ENCODE results near the gene ITPK1. TPM values are rescaled to one million over a fixed set of nuclear protein-coding genes. Genes with fewer than 3 reads are reported as not detected.
A peak's percentile ranks its signal among the peaks of the same experiment; 100 is the strongest.
"Not testable (repeated sequence)": the region's sequence is repeated elsewhere in the genome, so short reads cannot be mapped to it uniquely, and the experiment has no call there.

The ITPK1 gene
- total and polyA plus RNA-seq, 2 experiments from 2014 or later, result 35.9 to 101 TPM

DNA sequence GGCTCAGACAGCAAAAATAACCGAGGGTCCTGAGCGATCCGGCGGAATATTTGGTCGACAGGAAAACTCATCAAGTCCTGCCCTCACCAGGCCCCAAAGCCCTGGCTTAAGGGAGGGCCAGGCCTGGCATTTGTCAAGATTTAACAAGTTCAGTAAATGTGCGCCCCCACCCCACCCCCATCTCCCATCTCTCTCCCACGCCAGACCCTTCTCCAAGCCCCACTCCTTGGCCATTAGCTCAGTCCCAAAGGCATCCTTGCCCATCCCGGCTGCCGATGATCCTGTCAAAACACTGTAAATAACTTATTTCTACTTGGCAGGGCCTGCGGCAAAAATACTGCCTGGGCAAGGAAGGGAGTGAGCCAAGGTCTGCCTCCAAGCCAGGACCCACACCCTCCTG, 52.8 kb downstream of the ITPK1 start (continued):
- TF ChIP-seq ZNF331 (CRISPR knock-in tag; IDR thresholded peaks at IDR 0.05; ENCODE audit: low read depth) (no peak), CREB1 (CRISPR knock-in tag; IDR thresholded peaks at IDR 0.05; ENCODE audit: low read depth) (no peak), ZNF114 (CRISPR knock-in tag; IDR thresholded peaks at IDR 0.05) (no peak), STAT1 (IDR thresholded peaks at IDR 0.05; ENCODE audit: unreplicated experiment) (no peak)
- TF ChIP-seq, protein P1, sequence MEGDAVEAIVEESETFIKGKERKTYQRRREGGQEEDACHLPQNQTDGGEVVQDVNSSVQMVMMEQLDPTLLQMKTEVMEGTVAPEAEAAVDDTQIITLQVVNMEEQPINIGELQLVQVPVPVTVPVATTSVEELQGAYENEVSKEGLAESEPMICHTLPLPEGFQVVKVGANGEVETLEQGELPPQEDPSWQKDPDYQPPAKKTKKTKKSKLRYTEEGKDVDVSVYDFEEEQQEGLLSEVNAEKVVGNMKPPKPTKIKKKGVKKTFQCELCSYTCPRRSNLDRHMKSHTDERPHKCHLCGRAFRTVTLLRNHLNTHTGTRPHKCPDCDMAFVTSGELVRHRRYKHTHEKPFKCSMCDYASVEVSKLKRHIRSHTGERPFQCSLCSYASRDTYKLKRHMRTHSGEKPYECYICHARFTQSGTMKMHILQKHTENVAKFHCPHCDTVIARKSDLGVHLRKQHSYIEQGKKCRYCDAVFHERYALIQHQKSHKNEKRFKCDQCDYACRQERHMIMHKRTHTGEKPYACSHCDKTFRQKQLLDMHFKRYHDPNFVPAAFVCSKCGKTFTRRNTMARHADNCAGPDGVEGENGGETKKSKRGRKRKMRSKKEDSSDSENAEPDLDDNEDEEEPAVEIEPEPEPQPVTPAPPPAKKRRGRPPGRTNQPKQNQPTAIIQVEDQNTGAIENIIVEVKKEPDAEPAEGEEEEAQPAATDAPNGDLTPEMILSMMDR (conservative IDR thresholded peaks at IDR 0.05; ENCODE audit: low read depth in 2 of 2), result no peak
- TF ChIP-seq, protein P2, sequence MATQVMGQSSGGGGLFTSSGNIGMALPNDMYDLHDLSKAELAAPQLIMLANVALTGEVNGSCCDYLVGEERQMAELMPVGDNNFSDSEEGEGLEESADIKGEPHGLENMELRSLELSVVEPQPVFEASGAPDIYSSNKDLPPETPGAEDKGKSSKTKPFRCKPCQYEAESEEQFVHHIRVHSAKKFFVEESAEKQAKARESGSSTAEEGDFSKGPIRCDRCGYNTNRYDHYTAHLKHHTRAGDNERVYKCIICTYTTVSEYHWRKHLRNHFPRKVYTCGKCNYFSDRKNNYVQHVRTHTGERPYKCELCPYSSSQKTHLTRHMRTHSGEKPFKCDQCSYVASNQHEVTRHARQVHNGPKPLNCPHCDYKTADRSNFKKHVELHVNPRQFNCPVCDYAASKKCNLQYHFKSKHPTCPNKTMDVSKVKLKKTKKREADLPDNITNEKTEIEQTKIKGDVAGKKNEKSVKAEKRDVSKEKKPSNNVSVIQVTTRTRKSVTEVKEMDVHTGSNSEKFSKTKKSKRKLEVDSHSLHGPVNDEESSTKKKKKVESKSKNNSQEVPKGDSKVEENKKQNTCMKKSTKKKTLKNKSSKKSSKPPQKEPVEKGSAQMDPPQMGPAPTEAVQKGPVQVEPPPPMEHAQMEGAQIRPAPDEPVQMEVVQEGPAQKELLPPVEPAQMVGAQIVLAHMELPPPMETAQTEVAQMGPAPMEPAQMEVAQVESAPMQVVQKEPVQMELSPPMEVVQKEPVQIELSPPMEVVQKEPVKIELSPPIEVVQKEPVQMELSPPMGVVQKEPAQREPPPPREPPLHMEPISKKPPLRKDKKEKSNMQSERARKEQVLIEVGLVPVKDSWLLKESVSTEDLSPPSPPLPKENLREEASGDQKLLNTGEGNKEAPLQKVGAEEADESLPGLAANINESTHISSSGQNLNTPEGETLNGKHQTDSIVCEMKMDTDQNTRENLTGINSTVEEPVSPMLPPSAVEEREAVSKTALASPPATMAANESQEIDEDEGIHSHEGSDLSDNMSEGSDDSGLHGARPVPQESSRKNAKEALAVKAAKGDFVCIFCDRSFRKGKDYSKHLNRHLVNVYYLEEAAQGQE (IDR thresholded peaks at IDR 0.05; ENCODE audit: unreplicated experiment), result no peak

DNA sequence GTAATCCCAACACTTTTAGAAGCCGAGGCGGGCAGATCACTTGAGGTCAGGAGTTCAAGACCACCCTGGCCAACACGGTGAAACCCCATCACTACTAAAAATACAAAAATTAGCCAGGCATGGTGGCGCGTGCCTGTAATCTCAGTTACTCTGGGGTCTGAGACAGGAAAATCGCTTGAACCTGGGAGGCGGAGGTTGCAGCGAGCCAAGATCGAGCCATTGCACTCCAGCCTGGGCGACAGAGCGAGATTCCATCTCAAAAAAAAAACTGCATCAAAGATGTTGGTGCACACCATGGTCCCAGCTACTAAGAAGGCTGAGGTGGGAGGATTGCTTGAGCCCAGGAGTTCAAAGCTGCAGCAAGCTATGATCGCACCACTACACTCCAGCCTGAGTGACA, 53.7 kb downstream of the ITPK1 start:
- H3K36me3 Mint-ChIP-seq (ENCODE audit: low read depth); H3K27ac Mint-ChIP-seq; H3K4me3 Mint-ChIP-seq: not testable (repeated sequence)

DNA sequence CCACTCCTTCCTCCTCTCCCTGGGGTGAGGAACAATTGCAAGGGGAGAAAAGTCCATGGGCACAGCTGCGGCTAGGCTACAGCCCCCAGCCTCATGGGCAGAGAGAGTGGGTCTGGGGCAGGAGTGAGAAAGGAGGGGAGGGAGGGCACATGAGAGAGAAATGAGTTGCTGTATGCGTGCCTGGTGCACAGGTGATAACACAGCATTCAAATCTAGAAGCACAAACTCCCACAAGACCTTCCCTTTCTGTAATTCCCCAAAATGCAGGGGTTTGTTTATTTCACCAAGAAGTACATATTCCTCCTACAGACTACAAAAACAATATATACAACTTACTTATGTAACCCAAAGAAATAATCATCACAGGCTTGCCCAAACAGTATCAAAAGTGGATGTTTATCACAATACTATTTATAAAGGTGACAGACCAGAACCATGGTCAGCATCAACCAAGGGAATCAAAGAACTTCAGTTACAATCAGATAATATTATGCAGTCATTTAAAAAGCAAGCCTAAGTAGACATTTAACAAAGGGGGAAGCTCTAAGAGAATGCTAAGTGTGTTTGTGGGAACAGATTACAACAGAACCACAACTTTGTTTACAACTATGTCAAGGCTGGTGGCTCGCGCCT, 54.2 kb downstream of the ITPK1 start:
- H3K4me1 ChIP-seq (ENCODE audit: insufficient read depth), result peaks cover 3% of the 10 kb centered on the region
- H3F3A ChIP-seq (replicated peaks; ENCODE audit: low read depth), result no peaks in the 10 kb centered on the region; the same call in 1 of the 2 replicates
- Mint-ChIP-seq H3K27me3 (ENCODE audit: insufficient read depth, low read depth, poor library complexity) (peaks cover 14% of the 10 kb centered on the region), H3K4me1 (peaks cover 52% of the 10 kb centered on the region), H3K36me3 (ENCODE audit: low read depth) (no peaks in the 10 kb centered on the region), H3K9me3 (no peaks in the 10 kb centered on the region; the same call in 2 of the 3 replicates), H3K27ac (peak overlapping the region; percentile 90; the same call in 1 of the 2 replicates), H3K4me3 (no peak overlapping the region)
- DNase-seq (ENCODE audit: low spot score) (no peak), ATAC-seq (no peak)
- H3K4me3 ChIP-seq, result no peak overlapping the region
- H3K27me3 ChIP-seq (ENCODE audit: insufficient read depth), result no peaks in the 10 kb centered on the region
- H3K36me3 ChIP-seq (ENCODE audit: insufficient read depth), result no peaks in the 10 kb centered on the region
- H3K27ac ChIP-seq (ENCODE audit: low read depth), result peak overlapping the region; percentile 85; the same call in 1 of the 2 replicates
- peaks cover 56% of the 10 kb centered on the region for H3K79me2 ChIP-seq (replicated peaks; ENCODE audit: insufficient read depth)
- H3K9me2 ChIP-seq (ENCODE audit: insufficient read depth), result no peaks in the 10 kb centered on the region
- no peak overlapping the region for H3K4me2 ChIP-seq
- H4K20me1 ChIP-seq (replicated peaks; ENCODE audit: insufficient read depth), result peaks cover 2% of the 10 kb centered on the region
- H2AFZ ChIP-seq, result no peak overlapping the region
- TF ChIP-seq NANOG (IDR thresholded peaks at IDR 0.05; ENCODE audit: borderline replicate concordance), result no peak
- TF ChIP-seq CREB1 (CRISPR knock-in tag; IDR thresholded peaks at IDR 0.05; ENCODE audit: low read depth), result no peak
- TF ChIP-seq, protein P3, sequence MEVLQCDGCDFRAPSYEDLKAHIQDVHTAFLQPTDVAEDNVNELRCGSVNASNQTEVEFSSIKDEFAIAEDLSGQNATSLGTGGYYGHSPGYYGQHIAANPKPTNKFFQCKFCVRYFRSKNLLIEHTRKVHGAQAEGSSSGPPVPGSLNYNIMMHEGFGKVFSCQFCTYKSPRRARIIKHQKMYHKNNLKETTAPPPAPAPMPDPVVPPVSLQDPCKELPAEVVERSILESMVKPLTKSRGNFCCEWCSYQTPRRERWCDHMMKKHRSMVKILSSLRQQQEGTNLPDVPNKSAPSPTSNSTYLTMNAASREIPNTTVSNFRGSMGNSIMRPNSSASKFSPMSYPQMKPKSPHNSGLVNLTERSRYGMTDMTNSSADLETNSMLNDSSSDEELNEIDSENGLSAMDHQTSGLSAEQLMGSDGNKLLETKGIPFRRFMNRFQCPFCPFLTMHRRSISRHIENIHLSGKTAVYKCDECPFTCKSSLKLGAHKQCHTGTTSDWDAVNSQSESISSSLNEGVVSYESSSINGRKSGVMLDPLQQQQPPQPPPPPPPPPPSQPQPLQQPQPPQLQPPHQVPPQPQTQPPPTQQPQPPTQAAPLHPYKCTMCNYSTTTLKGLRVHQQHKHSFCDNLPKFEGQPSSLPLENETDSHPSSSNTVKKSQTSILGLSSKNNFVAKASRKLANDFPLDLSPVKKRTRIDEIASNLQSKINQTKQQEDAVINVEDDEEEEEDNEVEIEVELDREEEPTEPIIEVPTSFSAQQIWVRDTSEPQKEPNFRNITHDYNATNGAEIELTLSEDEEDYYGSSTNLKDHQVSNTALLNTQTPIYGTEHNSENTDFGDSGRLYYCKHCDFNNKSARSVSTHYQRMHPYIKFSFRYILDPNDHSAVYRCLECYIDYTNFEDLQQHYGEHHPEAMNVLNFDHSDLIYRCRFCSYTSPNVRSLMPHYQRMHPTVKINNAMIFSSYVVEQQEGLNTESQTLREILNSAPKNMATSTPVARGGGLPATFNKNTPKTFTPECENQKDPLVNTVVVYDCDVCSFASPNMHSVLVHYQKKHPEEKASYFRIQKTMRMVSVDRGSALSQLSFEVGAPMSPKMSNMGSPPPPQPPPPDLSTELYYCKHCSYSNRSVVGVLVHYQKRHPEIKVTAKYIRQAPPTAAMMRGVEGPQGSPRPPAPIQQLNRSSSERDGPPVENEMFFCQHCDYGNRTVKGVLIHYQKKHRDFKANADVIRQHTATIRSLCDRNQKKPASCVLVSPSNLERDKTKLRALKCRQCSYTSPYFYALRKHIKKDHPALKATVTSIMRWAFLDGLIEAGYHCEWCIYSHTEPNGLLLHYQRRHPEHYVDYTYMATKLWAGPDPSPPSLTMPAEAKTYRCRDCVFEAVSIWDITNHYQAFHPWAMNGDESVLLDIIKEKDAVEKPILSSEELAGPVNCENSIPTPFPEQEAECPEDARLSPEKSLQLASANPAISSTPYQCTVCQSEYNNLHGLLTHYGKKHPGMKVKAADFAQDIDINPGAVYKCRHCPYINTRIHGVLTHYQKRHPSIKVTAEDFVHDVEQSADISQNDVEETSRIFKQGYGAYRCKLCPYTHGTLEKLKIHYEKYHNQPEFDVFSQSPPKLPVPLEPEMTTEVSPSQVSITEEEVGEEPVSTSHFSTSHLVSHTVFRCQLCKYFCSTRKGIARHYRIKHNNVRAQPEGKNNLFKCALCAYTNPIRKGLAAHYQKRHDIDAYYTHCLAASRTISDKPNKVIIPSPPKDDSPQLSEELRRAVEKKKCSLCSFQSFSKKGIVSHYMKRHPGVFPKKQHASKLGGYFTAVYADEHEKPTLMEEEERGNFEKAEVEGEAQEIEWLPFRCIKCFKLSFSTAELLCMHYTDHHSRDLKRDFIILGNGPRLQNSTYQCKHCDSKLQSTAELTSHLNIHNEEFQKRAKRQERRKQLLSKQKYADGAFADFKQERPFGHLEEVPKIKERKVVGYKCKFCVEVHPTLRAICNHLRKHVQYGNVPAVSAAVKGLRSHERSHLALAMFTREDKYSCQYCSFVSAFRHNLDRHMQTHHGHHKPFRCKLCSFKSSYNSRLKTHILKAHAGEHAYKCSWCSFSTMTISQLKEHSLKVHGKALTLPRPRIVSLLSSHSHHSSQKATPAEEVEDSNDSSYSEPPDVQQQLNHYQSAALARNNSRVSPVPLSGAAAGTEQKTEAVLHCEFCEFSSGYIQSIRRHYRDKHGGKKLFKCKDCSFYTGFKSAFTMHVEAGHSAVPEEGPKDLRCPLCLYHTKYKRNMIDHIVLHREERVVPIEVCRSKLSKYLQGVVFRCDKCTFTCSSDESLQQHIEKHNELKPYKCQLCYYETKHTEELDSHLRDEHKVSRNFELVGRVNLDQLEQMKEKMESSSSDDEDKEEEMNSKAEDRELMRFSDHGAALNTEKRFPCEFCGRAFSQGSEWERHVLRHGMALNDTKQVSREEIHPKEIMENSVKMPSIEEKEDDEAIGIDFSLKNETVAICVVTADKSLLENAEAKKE (CRISPR knock-in tag; IDR thresholded peaks at IDR 0.05), result no peak

More for the DNA sequence above, 53.7 kb downstream of the ITPK1 start:
- H3K4me3 ChIP-seq; H3K36me3 ChIP-seq (ENCODE audit: insufficient read depth); ATAC-seq; H3F3A ChIP-seq (replicated peaks; ENCODE audit: low read depth); H2AFZ ChIP-seq; H3K9me3 Mint-ChIP-seq; H4K20me1 ChIP-seq (replicated peaks; ENCODE audit: insufficient read depth); H3K27me3 ChIP-seq (ENCODE audit: insufficient read depth); H3K4me2 ChIP-seq; H3K9me2 ChIP-seq (ENCODE audit: insufficient read depth); DNase-seq (ENCODE audit: low spot score); H3K4me1 ChIP-seq (ENCODE audit: insufficient read depth): not testable (repeated sequence)
- peaks cover 13% of the 10 kb centered on the region for H3K27me3 Mint-ChIP-seq (ENCODE audit: insufficient read depth, low read depth, poor library complexity)
- peaks cover 51% of the 10 kb centered on the region for H3K79me2 ChIP-seq (replicated peaks; ENCODE audit: insufficient read depth)
- H3K4me1 Mint-ChIP-seq, result peaks cover 48% of the 10 kb centered on the region
- H3K27ac ChIP-seq (ENCODE audit: low read depth), result peak overlapping the region; percentile 85; the same call in 1 of the 2 replicates

All from GM23338 (cell line).